MM.1S (cell line): Measurements from ENCODE around the gene MAJIN.

Experiments
- DNase-seq: peaks from one replicate; pipeline ENCODE4 v3.0.0-alpha.2; 2015
- H2AFZ ChIP-seq: fragments of 300-600 bp; sonication (generic); 2 replicates; pipeline ENCODE4 v1.6.0; 2016; ENCODE audit warnings: antibody characterized with exemption, low read length
- H3F3A ChIP-seq: fragments of 300-600 bp; sonication (generic); 2 replicates; pipeline ENCODE4 v1.6.1; 2016; ENCODE audit warnings: mild to moderate bottlenecking, antibody characterized with exemption, low read length, moderate library complexity, mixed read lengths; ENCODE audit not compliant: insufficient read depth
- H3K27ac ChIP-seq: fragments of 300-600 bp; sonication (generic); 2 replicates; pipeline ENCODE4 v1.5.1; 2016; ENCODE audit warnings: mild to moderate bottlenecking, low read length
- H3K27me3 ChIP-seq: fragments of 300-600 bp; sonication (generic); replicated peaks from 2 replicates; pipeline ENCODE4 v1.6.0; 2016; ENCODE audit warnings: low read length; ENCODE audit not compliant: insufficient read depth
- H3K36me3 ChIP-seq: fragments of 300-600 bp; sonication (generic); replicated peaks from 2 replicates; pipeline ENCODE4 v1.6.1; 2016; ENCODE audit warnings: mild to moderate bottlenecking, low read length, mixed read lengths; ENCODE audit not compliant: insufficient read depth
- H3K4me1 ChIP-seq: fragments of 300-600 bp; sonication (generic); 2 replicates; pipeline ENCODE4 v1.6.1; 2016; ENCODE audit warnings: low read length, mixed read lengths
- H3K4me2 ChIP-seq: fragments of 300-600 bp; sonication (generic); 2 replicates; pipeline ENCODE4 v1.6.0; 2016; ENCODE audit warnings: low read depth, low read length
- H3K4me3 ChIP-seq: fragments of 300-600 bp; sonication (generic); 2 replicates; pipeline ENCODE4 v1.5.1; 2016; ENCODE audit warnings: low read length, mixed read lengths
- H3K79me2 ChIP-seq: fragments of 300-600 bp; sonication (generic); 2 replicates; pipeline ENCODE4 v1.6.1; 2016; ENCODE audit warnings: mixed run types, low read length, mixed read lengths
- H3K9ac ChIP-seq: fragments of 300-600 bp; sonication (generic); 2 replicates; pipeline ENCODE4 v1.6.1; 2016; ENCODE audit warnings: low read length, mixed read lengths
- H3K9me2 ChIP-seq: fragments of 300-600 bp; sonication (generic); replicated peaks from 2 replicates; pipeline ENCODE4 v1.6.1; 2016; ENCODE audit warnings: mild to moderate bottlenecking, low read length, mixed read lengths; ENCODE audit not compliant: insufficient read depth
- H3K9me3 ChIP-seq: fragments of 300-600 bp; sonication (generic); replicated peaks from 2 replicates; pipeline ENCODE4 v1.6.1; 2016; ENCODE audit warnings: mild to moderate bottlenecking, low read length, mixed read lengths; ENCODE audit not compliant: insufficient read depth
- H4K20me1 ChIP-seq: fragments of 300-600 bp; sonication (generic); 2 replicates; pipeline ENCODE4 v1.6.1; 2016; ENCODE audit warnings: mild to moderate bottlenecking, low read length, moderate library complexity, mixed read lengths; ENCODE audit not compliant: insufficient read depth
- EZH2 ChIP-seq: fragments of 300-600 bp; sonication (generic); optimal IDR thresholded peaks from 2 replicates; pipeline ENCODE3; 2017; ENCODE audit warnings: low read depth, mild to moderate bottlenecking, antibody characterized with exemption, low read length, mixed read lengths
- EZH2phosphoT487 ChIP-seq: fragments of 300-600 bp; sonication (generic); IDR thresholded peaks from 2 replicates; pipeline ENCODE4 v1.6.1; 2018; ENCODE audit warnings: antibody characterized with exemption, low read length
- TF ChIP-seq, protein P1 (sequence below): fragments of 300-600 bp; sonication (generic); IDR thresholded peaks from 2 replicates; pipeline ENCODE4 v1.5.1; 2016; ENCODE audit warnings: antibody characterized with exemption, low read length, mixed read lengths

MAJIN gene

DNA sequence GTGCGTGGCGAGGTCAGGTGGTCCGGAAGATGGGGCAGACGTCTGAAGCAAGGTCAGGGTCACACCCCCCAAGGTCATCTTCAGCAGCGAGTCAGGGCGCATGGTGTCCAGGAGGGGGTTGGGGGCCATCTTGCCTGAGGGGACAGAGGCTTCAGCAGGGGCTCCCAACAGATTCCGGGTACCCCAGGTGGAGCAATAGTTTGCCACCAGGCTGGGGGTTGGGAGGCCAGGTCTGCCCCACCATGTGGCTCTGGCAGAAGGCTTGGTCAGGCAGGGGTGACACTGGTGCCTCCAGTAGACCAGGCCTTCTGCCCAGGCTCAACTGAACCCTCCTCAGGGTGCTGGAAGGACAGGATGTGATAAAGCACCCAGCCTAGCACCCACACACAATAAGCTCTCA is 60.8 kb downstream of the MAJIN start:
- H3K4me3 ChIP-seq, result no peak overlapping the region
- H3K27me3 ChIP-seq, result no peaks in the 10 kb centered on the region
- no peak overlapping the region for H3K9ac ChIP-seq
- no peaks in the 10 kb centered on the region for H3K9me2 ChIP-seq
- no peaks in the 10 kb centered on the region for H3K9me3 ChIP-seq
- TF ChIP-seq EZH2 (no peak), EZH2phosphoT487 (no peak)
- TF ChIP-seq, protein P1, sequence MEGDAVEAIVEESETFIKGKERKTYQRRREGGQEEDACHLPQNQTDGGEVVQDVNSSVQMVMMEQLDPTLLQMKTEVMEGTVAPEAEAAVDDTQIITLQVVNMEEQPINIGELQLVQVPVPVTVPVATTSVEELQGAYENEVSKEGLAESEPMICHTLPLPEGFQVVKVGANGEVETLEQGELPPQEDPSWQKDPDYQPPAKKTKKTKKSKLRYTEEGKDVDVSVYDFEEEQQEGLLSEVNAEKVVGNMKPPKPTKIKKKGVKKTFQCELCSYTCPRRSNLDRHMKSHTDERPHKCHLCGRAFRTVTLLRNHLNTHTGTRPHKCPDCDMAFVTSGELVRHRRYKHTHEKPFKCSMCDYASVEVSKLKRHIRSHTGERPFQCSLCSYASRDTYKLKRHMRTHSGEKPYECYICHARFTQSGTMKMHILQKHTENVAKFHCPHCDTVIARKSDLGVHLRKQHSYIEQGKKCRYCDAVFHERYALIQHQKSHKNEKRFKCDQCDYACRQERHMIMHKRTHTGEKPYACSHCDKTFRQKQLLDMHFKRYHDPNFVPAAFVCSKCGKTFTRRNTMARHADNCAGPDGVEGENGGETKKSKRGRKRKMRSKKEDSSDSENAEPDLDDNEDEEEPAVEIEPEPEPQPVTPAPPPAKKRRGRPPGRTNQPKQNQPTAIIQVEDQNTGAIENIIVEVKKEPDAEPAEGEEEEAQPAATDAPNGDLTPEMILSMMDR, result no peak
- DNase-seq, result no peak
- no peak overlapping the region for H2AFZ ChIP-seq
- no peak overlapping the region for H3K4me2 ChIP-seq
- H3F3A ChIP-seq, result no peaks in the 10 kb centered on the region
- H3K4me1 ChIP-seq, result peaks cover 6% of the 10 kb centered on the region
- peaks cover 12% of the 10 kb centered on the region for H3K79me2 ChIP-seq
- H3K27ac ChIP-seq, result no peak overlapping the region
- H3K36me3 ChIP-seq, result no peaks in the 10 kb centered on the region
- no peaks in the 10 kb centered on the region for H4K20me1 ChIP-seq

DNA sequence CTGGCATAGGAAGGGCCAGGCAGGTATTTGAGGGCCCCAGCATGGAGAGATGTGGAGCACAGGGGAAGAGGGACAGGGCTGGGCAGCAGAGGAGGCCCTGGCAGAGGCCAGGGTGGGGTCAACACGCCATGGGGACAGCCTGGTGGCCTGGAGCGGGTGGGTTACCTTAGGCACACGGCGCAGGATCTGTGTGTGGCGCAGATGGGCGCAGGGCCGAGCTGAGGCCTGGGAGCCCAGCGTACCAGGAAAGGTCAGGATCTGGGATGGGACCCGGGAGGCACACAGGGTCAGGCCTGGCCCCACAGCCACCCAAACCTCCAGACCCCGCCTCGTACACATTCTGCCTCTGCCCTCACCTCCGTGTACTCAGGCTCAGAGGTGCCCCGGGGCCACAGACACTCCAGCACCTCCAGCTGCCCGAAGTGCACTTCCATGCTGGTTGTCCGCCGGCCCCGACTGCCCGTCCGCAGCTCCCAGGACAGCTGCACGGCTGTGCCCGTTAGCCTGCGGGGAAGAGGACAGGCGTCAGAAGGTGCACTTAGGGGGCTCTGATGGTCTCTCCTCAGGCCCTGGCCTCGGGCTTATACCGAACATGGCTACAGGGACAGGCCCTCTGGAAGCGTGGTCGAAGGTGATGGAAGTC is 61.3 kb downstream of the MAJIN start:
- H3K9me2 ChIP-seq, result no peaks in the 10 kb centered on the region
- H3K36me3 ChIP-seq, result no peaks in the 10 kb centered on the region
- no peak for DNase-seq
- no peak overlapping the region for H3K9ac ChIP-seq
- H3K79me2 ChIP-seq, result peaks cover 6% of the 10 kb centered on the region
- no peaks in the 10 kb centered on the region for H4K20me1 ChIP-seq
- H3F3A ChIP-seq, result no peaks in the 10 kb centered on the region
- no peaks in the 10 kb centered on the region for H3K27me3 ChIP-seq
- TF ChIP-seq EZH2phosphoT487 (no peak), EZH2 (no peak)
- TF ChIP-seq, protein P1, result no peak
- H3K4me3 ChIP-seq, result no peak overlapping the region
- no peaks in the 10 kb centered on the region; the same call in 1 of the 2 replicates for H3K4me1 ChIP-seq
- no peak overlapping the region for H3K4me2 ChIP-seq
- no peak overlapping the region for H2AFZ ChIP-seq
- H3K27ac ChIP-seq, result no peak overlapping the region
- no peaks in the 10 kb centered on the region for H3K9me3 ChIP-seq

DNA sequence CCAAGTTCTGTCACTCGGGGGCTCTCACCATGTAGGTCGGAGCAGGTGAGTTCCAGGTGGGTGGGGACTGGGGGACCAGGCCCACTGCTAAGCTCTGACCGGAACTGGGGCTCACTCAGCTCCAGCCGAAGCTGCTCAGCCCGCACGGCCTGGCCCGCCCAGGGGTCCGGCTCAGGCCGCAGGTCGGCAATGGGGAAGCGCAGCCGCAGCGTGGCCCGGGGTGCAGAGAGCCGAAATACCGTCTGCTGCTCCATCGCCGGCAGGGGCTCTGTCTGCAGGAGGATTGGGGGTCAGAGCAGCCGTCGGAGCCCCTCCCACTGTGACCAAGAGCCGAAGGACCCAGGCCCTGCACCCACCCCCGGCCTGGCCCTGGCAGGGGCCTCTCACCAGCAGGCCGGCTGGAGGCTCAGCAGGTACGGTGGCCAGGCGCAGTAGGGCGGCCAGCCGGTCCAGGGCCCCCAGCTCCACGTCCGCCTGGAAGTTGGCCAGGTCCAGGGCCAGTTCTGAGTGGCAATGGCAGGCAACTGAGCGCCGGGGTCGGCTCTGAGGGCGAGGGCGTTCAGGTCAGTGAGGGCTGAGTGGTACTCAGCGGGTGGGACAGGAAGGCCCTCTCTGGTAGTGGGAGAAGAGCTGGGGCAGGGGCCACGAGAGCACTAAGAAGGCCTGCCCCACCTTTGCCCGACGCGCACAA is 62.1 kb downstream of the MAJIN start:
- no peak overlapping the region for H3K4me3 ChIP-seq
- H3K9me2 ChIP-seq, result no peaks in the 10 kb centered on the region
- H3K79me2 ChIP-seq, result no peaks in the 10 kb centered on the region
- no peaks in the 10 kb centered on the region; the same call in 1 of the 2 replicates for H3K36me3 ChIP-seq
- no peaks in the 10 kb centered on the region for H3K27me3 ChIP-seq
- H2AFZ ChIP-seq, result no peak overlapping the region
- H3K9ac ChIP-seq, result no peak overlapping the region
- no peak for DNase-seq
- H3F3A ChIP-seq, result no peaks in the 10 kb centered on the region
- no peaks in the 10 kb centered on the region for H4K20me1 ChIP-seq
- H3K27ac ChIP-seq, result no peak overlapping the region
- H3K4me2 ChIP-seq, result no peak overlapping the region
- TF ChIP-seq, protein P1, result no peak
- no peak for TF ChIP-seq EZH2phosphoT487
- TF ChIP-seq EZH2, result no peak
- H3K9me3 ChIP-seq, result no peaks in the 10 kb centered on the region
- no peaks in the 10 kb centered on the region for H3K4me1 ChIP-seq
